HepG2 (cell line): Measurements from ENCODE around the gene LMAN2. TPM values are rescaled to one million over a fixed set of nuclear protein-coding genes. Genes with fewer than 3 reads are reported as not detected.

Source experiments
- ATAC-seq: fragments of 200-7000 bp; cut with Tn5 transposase; 3 replicates; pipeline ENCODE4 v1.9.1; 2020; ENCODE audit warnings: mild to moderate bottlenecking, moderate library complexity
- BruUV-seq: library from RNA; stranded (reverse); fragments of 400-500 nt; replicated peaks from 2 replicates; lab custom pipeline; 2021; lab: Mats Ljungman, UMichigan
- CTCF ChIA-PET: fragments of 300-600 bp; formaldehyde crosslinking; extraction: SDS; loops from one replicate; lab custom pipeline; 2021; ENCODE audit warnings: low total read pairs, inconsistent platforms, low intra/inter-chr PET ratio; lab: Yijun Ruan, JAX
- POLR2A ChIA-PET: fragments of 350-600 bp; sonication (Branson Sonifier 250); formaldehyde crosslinking; loops from one replicate; lab custom pipeline; 2020; ENCODE audit warnings: antibody characterized with exemption, inconsistent platforms; lab: Yijun Ruan, JAX
- DNase-seq: peaks from one replicate; pipeline ENCODE4 v3.0.0-alpha.2; 2015; ENCODE audit warnings: low spot score
- FAIRE-seq: peaks from 3 replicates; lab custom pipeline; 2011; peaks lifted over from hg19 to GRCh38; lab: Jason Lieb, UNC
- H2AFZ ChIP-seq: one replicate; pipeline ENCODE4 v1.6.1; 2011; ENCODE audit warnings: low read length, inconsistent platforms
- H3K27ac ChIP-seq: fragments of 300-600 bp; 3 replicates; pipeline ENCODE4 v1.8.0; 2011; ENCODE audit warnings: mixed run types, mild to moderate bottlenecking, mixed read lengths, low read length, inconsistent platforms; ENCODE audit not compliant: insufficient read depth; ENCODE audit errors: extremely low read length
- H3K27me3 ChIP-seq, 2 experiments: fragments of 200-600 bp in 1 of 2; 2 replicates in 1 of 2; 3 replicates in 1 of 2; pipeline versions ENCODE4 v1.6.0 to v1.8.0; 2011; ENCODE audit warnings: low read length in 2 of 2, mild to moderate bottlenecking in 2 of 2, moderate library complexity in 2 of 2, inconsistent platforms in 1 of 2; ENCODE audit not compliant: insufficient read depth in 2 of 2, control insufficient read depth in 1 of 2
- H3K36me3 ChIP-seq, 2 experiments: fragments of 200-600 bp in 1 of 2; replicated peaks in 1 of 2; 2 replicates in 1 of 2; 3 replicates in 1 of 2; pipeline versions ENCODE4 v1.5.1 to v1.8.0; 2011; ENCODE audit warnings: low read length in 2 of 2, inconsistent platforms in 1 of 2; ENCODE audit not compliant: insufficient read depth in 2 of 2, control insufficient read depth in 1 of 2
- H3K4me1 ChIP-seq: 2 replicates; pipeline ENCODE4 v1.5.1; 2012; ENCODE audit warnings: low read length, inconsistent platforms; ENCODE audit not compliant: insufficient read depth
- H3K4me2 ChIP-seq: 2 replicates; pipeline ENCODE4 v1.6.0; 2011; ENCODE audit warnings: low read depth, low read length, inconsistent platforms
- H3K4me3 ChIP-seq, 3 experiments: fragments of 200-600 bp in 1 of 3; sonication (generic), shearing (Covaris generic) in 1 of 3; replicated peaks in 1 of 3; 2 replicates each; pipeline ENCODE4 v1.5.1; 2011 to 2016; ENCODE audit warnings: low read length in 3 of 3, inconsistent platforms in 2 of 3, low read depth in 2 of 3, mild to moderate bottlenecking in 2 of 3, control low read depth in 1 of 3, mixed read lengths in 1 of 3; ENCODE audit not compliant: insufficient read depth in 1 of 3
- H3K79me2 ChIP-seq: one replicate; pipeline ENCODE4 v1.6.1; 2011; ENCODE audit warnings: low read length, inconsistent platforms; ENCODE audit not compliant: insufficient read depth
- H3K9ac ChIP-seq: 2 replicates; pipeline ENCODE4 v1.6.0; 2011; ENCODE audit warnings: mild to moderate bottlenecking, low read depth, low read length, inconsistent platforms; ENCODE audit not compliant: insufficient read depth
- H3K9me3 ChIP-seq: 2 replicates; pipeline ENCODE4 v1.5.1; 2012; ENCODE audit warnings: mild to moderate bottlenecking, low read length
- H4K20me1 ChIP-seq: 2 replicates; pipeline ENCODE4 v1.6.0; 2011; ENCODE audit warnings: inconsistent platforms, mild to moderate bottlenecking, low read length, moderate library complexity; ENCODE audit not compliant: insufficient read depth
- ARID5B ChIP-seq: IDR thresholded peaks from 2 replicates; pipeline ENCODE4 v1.4.0; 2020; ENCODE audit warnings: mild to moderate bottlenecking, missing genetic modification reagents
- ATF1 ChIP-seq: IDR thresholded peaks from 2 replicates; pipeline ENCODE4 v1.6.1; 2016; ENCODE audit warnings: mild to moderate bottlenecking, control low read depth
- BCL6 ChIP-seq: IDR thresholded peaks from 2 replicates; pipeline ENCODE4 v1.6.1; 2016; ENCODE audit warnings: missing genetic modification reagents, missing compliant biosample characterization
- DNMT3B ChIP-seq: conservative IDR thresholded peaks from 2 replicates; pipeline ENCODE4 v1.6.1; 2016; ENCODE audit warnings: missing biosample characterization, control low read depth
- FOSL2 ChIP-seq: sonication (generic); formaldehyde crosslinking; IDR thresholded peaks from 2 replicates; pipeline ENCODE4 v1.4.0; 2020; ENCODE audit warnings: missing genetic modification reagents
- GATAD1 ChIP-seq: IDR thresholded peaks from 2 replicates; pipeline ENCODE4 v1.6.1; 2016; ENCODE audit warnings: missing genetic modification reagents, missing compliant biosample characterization
- KLF6 ChIP-seq: IDR thresholded peaks from 2 replicates; pipeline ENCODE4 v1.8.0; 2016; ENCODE audit warnings: missing biosample characterization, missing genetic modification reagents
- KMT2B ChIP-seq: IDR thresholded peaks from 2 replicates; pipeline ENCODE4 v1.6.1; 2016; ENCODE audit warnings: missing genetic modification reagents, missing compliant biosample characterization
- MAFF ChIP-seq: IDR thresholded peaks from 2 replicates; pipeline ENCODE4 v1.6.1; 2011; ENCODE audit warnings: low read depth, low read length, improper control_type of control experiment
- MIXL1 ChIP-seq: IDR thresholded peaks from 2 replicates; pipeline ENCODE4 v1.6.1; 2016
- NFIC ChIP-seq: IDR thresholded peaks from 2 replicates; pipeline ENCODE4 v1.6.1; 2012; ENCODE audit warnings: mild to moderate bottlenecking, low read length, inconsistent platforms
- PATZ1 ChIP-seq: sonication (generic); formaldehyde crosslinking; IDR thresholded peaks from 2 replicates; pipeline ENCODE4 v1.4.0; 2020; ENCODE audit warnings: missing genetic modification reagents
- POLR2G ChIP-seq: fragments of 200-400 bp; formaldehyde crosslinking; IDR thresholded peaks from 2 replicates; pipeline ENCODE4 v1.6.1; 2018; ENCODE audit warnings: mild to moderate bottlenecking, low read depth, low read length, moderate library complexity
- PPARG ChIP-seq: conservative IDR thresholded peaks from 2 replicates; pipeline ENCODE4 v1.6.1; 2016; ENCODE audit warnings: missing biosample characterization, missing genetic modification reagents
- RAD21 ChIP-seq: fragments of 450-650 bp; formaldehyde crosslinking; IDR thresholded peaks from 2 replicates; pipeline ENCODE4 v1.5.0; 2020; ENCODE audit warnings: mild to moderate bottlenecking
- RXRB ChIP-seq: IDR thresholded peaks from 2 replicates; pipeline ENCODE4 v1.6.1; 2016; ENCODE audit warnings: borderline replicate concordance, missing genetic modification reagents, missing compliant biosample characterization
- SOX6 ChIP-seq, 2 experiments: fragments of 450-650 bp in 1 of 2; sonication (generic) in 1 of 2; formaldehyde crosslinking in 1 of 2; IDR thresholded peaks; 2 replicates each; pipeline versions ENCODE4 v1.4.0 to v1.6.1; 2017 to 2020; ENCODE audit warnings: antibody characterized with exemption in 1 of 2, mild to moderate bottlenecking in 1 of 2, missing genetic modification reagents in 1 of 2
- TEAD3 ChIP-seq: optimal IDR thresholded peaks from 2 replicates; pipeline ENCODE3; 2016; ENCODE audit warnings: borderline replicate concordance
- ZNF3 ChIP-seq: IDR thresholded peaks from 2 replicates; pipeline ENCODE4 v1.7.0; 2017; ENCODE audit warnings: inconsistent platforms
- ZNF550 ChIP-seq: sonication (generic); formaldehyde crosslinking; IDR thresholded peaks from 2 replicates; pipeline ENCODE4 v1.4.0; 2020; ENCODE audit warnings: mild to moderate bottlenecking, missing genetic modification reagents, borderline replicate concordance
- ZNF552 ChIP-seq: sonication (generic); formaldehyde crosslinking; IDR thresholded peaks from 2 replicates; pipeline ENCODE4 v1.9.0; 2022; ENCODE audit warnings: missing genetic modification reagents, mild to moderate bottlenecking, borderline replicate concordance
- ZNF878 ChIP-seq: sonication (generic); formaldehyde crosslinking; IDR thresholded peaks from 2 replicates; pipeline ENCODE4 v1.8.1; 2023; ENCODE audit warnings: mild to moderate bottlenecking, missing genetic modification reagents, moderate library complexity
- WGBS: methylation state at CpG from one replicate; pipeline ENCODE4 v1.1.6; 2017; ENCODE audit warnings: low lambda C conversion rate; 5-methylcytosine and 5-hydroxymethylcytosine counted together
- in situ Hi-C: cut with HindIII; loops from 2 replicates; pipeline ENCODE4 v1.10.0; 2017; ENCODE audit warnings: low pct_unique_long_range_greater_than_20kb; ENCODE audit not compliant: extremely low pct_ligation_motif_present
- intact Hi-C: fragments of 100-400 bp; cut with micrococcal nuclease; formaldehyde crosslinking; loops from one replicate; pipeline ENCODE4 v1.10.0; 2022; ENCODE audit not compliant: unreplicated experiment
- polyA plus RNA-seq, 8 experiments: library from polyadenylated mRNA; depleted of rRNA in 3 of 8; stranded (reverse) in 7 of 8; unstranded in 1 of 8; fragments of >200 nt; fragmentation: Illumina TruSeq in 4 of 8; extraction: Trizol in 4 of 8; gene quantifications; 2 replicates each; pipeline versions ENCODE4 v1.2.1 to v1.2.3, GENCODE V29; 2011 to 2016; ENCODE audit warnings: low read depth in 4 of 8, missing spikeins in 1 of 8, mixed read lengths in 1 of 8; ENCODE audit not compliant: insufficient read depth in 1 of 8
- total RNA-seq, 5 experiments: library from RNA; depleted of rRNA; stranded (reverse); fragments of >200 nt; fragmentation: Illumina TruSeq; extraction: Trizol; gene quantifications; 2 replicates each; pipeline ENCODE4 v1.2.3, GENCODE V29; 2016; ENCODE audit warnings: low read depth in 1 of 5

The LMAN2 gene
- total and polyA plus RNA-seq, 2 of the 13 experiments (the other 11 are each of a cell fraction or from before 2014, with no cell fraction given): 191 to 197 TPM

- H3K36me3 ChIP-seq: no peaks in the 10 kb centered on the region; a peak in 2 of 5 replicates
- peak overlapping the region; percentile 75 for H3K4me2 ChIP-seq
- WGBS: 3% methylated on average over 3 of the region's 3 CpGs
- BruUV-seq: no TSS peak
- FAIRE-seq (no peak), ATAC-seq (peak; percentile 29), DNase-seq (peak; percentile 83)
- ChIA-PET POLR2A (interaction anchor here (0.6 to 6.8 kb wide), 17 partner anchors 8 to 267 kb away, joined by 3 to 84 read pairs (median 4); partner anchors contain the start of genes F12, FGFR4 and PDLIM7), CTCF (no interaction called here)
- no peaks in the 10 kb centered on the region for H4K20me1 ChIP-seq
- peak overlapping the region; percentile 45 for H3K9ac ChIP-seq
- intact Hi-C loops (no loop called here), in situ Hi-C loops (loop anchor here (25.0 kb wide), 1 partner anchor 817 kb away; the partner anchor contains the start of genes CDHR2 and RNF44)
- H3K27me3 ChIP-seq: no peaks in the 10 kb centered on the region; a peak in 1 of 5 replicates
- H3K4me1 ChIP-seq: peaks cover 88% of the 10 kb centered on the region
- no peaks in the 10 kb centered on the region for H3K9me3 ChIP-seq
- peak overlapping the region in 2 of 3 experiments; percentile 8 to 33; a peak in 3 of 6 replicates for H3K4me3 ChIP-seq
- H3K79me2 ChIP-seq: peaks cover 21% of the 10 kb centered on the region
- peak overlapping the region; percentile 60 for H3K27ac ChIP-seq
- no peak overlapping the region for H2AFZ ChIP-seq
- TF ChIP-seq MAFF: 0 out of 2 replicates have a peak, but pooled peaks have one; percentile 13
- TF ChIP-seq GATAD1: peak; percentile 21; the same call in 1 of the 2 replicates
- TF ChIP-seq PPARG (CRISPR knock-in tag): 0 out of 2 replicates have a peak, but pooled peaks have one; percentile 17
- TF ChIP-seq FOSL2 (CRISPR knock-in tag): peak; percentile 64
- no peak for TF ChIP-seq ZNF552 (CRISPR knock-in tag)
- no peak for TF ChIP-seq RAD21 (CRISPR knock-in tag)
- TF ChIP-seq PATZ1 (CRISPR knock-in tag): peak; percentile 18; the same call in 1 of the 2 replicates
- peak; percentile 89 for TF ChIP-seq TEAD3 (CRISPR knock-in tag)
- peak; percentile 61 for TF ChIP-seq POLR2G
- no peak for TF ChIP-seq ZNF550 (CRISPR knock-in tag)
- TF ChIP-seq DNMT3B: peak; percentile 73; the same call in 1 of the 2 replicates
- TF ChIP-seq ARID5B (CRISPR knock-in tag): peak; percentile 49; the same call in 1 of the 2 replicates
- TF ChIP-seq ZNF3: 0 out of 2 replicates have a peak, but pooled peaks have one; percentile 37
- TF ChIP-seq KLF6 (CRISPR knock-in tag): 0 out of 2 replicates have a peak, but pooled peaks have one; percentile 33
- no peak for TF ChIP-seq ATF1
- TF ChIP-seq MIXL1 (CRISPR knock-in tag): peak; percentile 47; the same call in 1 of the 2 replicates
- no peak for TF ChIP-seq ZNF878 (CRISPR knock-in tag)
- no peak for TF ChIP-seq NFIC
- peak; percentile 40; the same call in 1 of the 2 replicates for TF ChIP-seq RXRB (CRISPR knock-in tag)
- TF ChIP-seq KMT2B (CRISPR knock-in tag): no peak
- peak; percentile 40; the same call in 1 of the 2 replicates for TF ChIP-seq BCL6 (CRISPR knock-in tag)
- no peak for TF ChIP-seq SOX6 (IDR thresholded peaks at IDR 0.05)
- peak; percentile 46; the same call in 1 of the 2 replicates for TF ChIP-seq SOX6 (CRISPR knock-in tag; IDR thresholded peaks at IDR 0.05)
Measured at GRCh38 chr5:177354256-177354655, 2.8 kb upstream of the LMAN2 start.
